Nasal cavity respiratory epithelium epithelial cell of viscerocranial mucosa (primary cell): ENCODE measurements around the gene SLC6A6. TPM values are rescaled to one million over a fixed set of nuclear protein-coding genes. Genes with fewer than 3 reads are reported as not detected.

ENCODE experiments used
- total RNA-seq: library from RNA; depleted of rRNA; stranded (reverse); fragments of >200 nt; gene quantifications from 2 replicates; pipeline ENCODE4 v1.2.3, GENCODE V29; 2014

The SLC6A6 gene
- total RNA-seq = 6.5 and 7.8 TPM in 2 replicates

GRCh38 chr3:14402304-14402811 lies at the start of gene SLC6A6:
Gene SLC6A6, plus strand, starts transcription at chr3:14402606. Its CDS starts 41,029 bp downstream, at chr3:14443635.

Other genes with a start within 250 kb of the SLC6A6 start
- 43.7 and 55.5 TPM in 2 replicates for gene XPC, start 224.0 kb upstream of the SLC6A6 start, total RNA-seq
- gene LSM3, start 223.8 kb upstream of the SLC6A6 start, total RNA-seq = 2.9 and 4.4 TPM in 2 replicates
- under 0.01 and 0.07 TPM in 2 replicates for gene GRIP2, start 137.7 kb downstream of the SLC6A6 start, total RNA-seq
- 12.3 and 15.9 TPM in 2 replicates for gene CCDC174, start 249.2 kb downstream of the SLC6A6 start, total RNA-seq